ENCODE data around the gene TIAL1.

DNA sequence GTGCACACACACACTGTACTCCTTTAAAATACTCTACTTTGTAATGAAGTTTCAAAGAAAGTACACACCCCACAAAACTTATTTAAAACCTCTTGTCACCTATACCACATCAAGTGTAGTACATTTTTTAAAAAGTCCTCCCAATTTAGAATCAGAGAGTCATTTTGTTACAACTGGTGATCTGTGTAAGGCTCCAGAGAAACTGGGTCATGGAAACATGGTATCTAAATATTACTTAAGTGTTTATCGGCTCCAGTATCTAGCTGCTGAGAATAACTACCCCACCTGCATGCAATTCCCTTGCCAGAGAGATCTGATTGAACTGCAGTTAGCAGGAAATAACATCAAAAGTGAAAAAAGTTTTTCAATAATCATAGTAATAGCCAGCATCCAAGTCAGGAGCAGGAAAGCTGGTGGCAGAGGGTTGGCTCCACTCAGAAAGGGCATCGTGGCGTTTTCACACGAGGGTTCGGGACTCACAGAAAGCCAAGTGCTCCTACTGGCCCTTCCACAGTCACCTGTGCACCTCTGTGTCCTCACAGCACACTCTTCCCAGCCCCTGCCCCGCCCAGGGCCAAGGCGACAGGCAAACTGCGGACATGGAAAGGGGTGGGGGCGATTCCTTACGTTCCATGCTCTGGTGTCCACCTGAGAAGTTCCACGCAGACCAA, 60.8 kb downstream of the TIAL1 start:
- TF ChIP-seq YY1 (IDR thresholded peaks at IDR 0.05) (no peak), SP1 (IDR thresholded peaks at IDR 0.05) (no peak), JUND (IDR thresholded peaks at IDR 0.05) (no peak), FOXA1 (IDR thresholded peaks at IDR 0.05) (no peak), GABPA (IDR thresholded peaks at IDR 0.05 in 1 of 2, conservative IDR thresholded peaks at IDR 0.05 in 1 of 2) (no peak), RAD21 (IDR thresholded peaks at IDR 0.05) (no peak), RXRA (IDR thresholded peaks at IDR 0.05) (no peak), HNF4A (conservative IDR thresholded peaks at IDR 0.05) (no peak), NR2F2 (IDR thresholded peaks at IDR 0.05) (no peak)
- TF ChIP-seq, protein P1, sequence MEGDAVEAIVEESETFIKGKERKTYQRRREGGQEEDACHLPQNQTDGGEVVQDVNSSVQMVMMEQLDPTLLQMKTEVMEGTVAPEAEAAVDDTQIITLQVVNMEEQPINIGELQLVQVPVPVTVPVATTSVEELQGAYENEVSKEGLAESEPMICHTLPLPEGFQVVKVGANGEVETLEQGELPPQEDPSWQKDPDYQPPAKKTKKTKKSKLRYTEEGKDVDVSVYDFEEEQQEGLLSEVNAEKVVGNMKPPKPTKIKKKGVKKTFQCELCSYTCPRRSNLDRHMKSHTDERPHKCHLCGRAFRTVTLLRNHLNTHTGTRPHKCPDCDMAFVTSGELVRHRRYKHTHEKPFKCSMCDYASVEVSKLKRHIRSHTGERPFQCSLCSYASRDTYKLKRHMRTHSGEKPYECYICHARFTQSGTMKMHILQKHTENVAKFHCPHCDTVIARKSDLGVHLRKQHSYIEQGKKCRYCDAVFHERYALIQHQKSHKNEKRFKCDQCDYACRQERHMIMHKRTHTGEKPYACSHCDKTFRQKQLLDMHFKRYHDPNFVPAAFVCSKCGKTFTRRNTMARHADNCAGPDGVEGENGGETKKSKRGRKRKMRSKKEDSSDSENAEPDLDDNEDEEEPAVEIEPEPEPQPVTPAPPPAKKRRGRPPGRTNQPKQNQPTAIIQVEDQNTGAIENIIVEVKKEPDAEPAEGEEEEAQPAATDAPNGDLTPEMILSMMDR (IDR thresholded peaks at IDR 0.05; ENCODE audit: low read depth, low read length, missing input control), result no peak
- TF ChIP-seq, protein P2, sequence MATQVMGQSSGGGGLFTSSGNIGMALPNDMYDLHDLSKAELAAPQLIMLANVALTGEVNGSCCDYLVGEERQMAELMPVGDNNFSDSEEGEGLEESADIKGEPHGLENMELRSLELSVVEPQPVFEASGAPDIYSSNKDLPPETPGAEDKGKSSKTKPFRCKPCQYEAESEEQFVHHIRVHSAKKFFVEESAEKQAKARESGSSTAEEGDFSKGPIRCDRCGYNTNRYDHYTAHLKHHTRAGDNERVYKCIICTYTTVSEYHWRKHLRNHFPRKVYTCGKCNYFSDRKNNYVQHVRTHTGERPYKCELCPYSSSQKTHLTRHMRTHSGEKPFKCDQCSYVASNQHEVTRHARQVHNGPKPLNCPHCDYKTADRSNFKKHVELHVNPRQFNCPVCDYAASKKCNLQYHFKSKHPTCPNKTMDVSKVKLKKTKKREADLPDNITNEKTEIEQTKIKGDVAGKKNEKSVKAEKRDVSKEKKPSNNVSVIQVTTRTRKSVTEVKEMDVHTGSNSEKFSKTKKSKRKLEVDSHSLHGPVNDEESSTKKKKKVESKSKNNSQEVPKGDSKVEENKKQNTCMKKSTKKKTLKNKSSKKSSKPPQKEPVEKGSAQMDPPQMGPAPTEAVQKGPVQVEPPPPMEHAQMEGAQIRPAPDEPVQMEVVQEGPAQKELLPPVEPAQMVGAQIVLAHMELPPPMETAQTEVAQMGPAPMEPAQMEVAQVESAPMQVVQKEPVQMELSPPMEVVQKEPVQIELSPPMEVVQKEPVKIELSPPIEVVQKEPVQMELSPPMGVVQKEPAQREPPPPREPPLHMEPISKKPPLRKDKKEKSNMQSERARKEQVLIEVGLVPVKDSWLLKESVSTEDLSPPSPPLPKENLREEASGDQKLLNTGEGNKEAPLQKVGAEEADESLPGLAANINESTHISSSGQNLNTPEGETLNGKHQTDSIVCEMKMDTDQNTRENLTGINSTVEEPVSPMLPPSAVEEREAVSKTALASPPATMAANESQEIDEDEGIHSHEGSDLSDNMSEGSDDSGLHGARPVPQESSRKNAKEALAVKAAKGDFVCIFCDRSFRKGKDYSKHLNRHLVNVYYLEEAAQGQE (IDR thresholded peaks at IDR 0.05), result no peak
- TF ChIP-seq, protein P3, sequence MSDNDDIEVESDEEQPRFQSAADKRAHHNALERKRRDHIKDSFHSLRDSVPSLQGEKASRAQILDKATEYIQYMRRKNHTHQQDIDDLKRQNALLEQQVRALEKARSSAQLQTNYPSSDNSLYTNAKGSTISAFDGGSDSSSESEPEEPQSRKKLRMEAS (IDR thresholded peaks at IDR 0.05), result no peak
- TF ChIP-seq, protein P4, sequence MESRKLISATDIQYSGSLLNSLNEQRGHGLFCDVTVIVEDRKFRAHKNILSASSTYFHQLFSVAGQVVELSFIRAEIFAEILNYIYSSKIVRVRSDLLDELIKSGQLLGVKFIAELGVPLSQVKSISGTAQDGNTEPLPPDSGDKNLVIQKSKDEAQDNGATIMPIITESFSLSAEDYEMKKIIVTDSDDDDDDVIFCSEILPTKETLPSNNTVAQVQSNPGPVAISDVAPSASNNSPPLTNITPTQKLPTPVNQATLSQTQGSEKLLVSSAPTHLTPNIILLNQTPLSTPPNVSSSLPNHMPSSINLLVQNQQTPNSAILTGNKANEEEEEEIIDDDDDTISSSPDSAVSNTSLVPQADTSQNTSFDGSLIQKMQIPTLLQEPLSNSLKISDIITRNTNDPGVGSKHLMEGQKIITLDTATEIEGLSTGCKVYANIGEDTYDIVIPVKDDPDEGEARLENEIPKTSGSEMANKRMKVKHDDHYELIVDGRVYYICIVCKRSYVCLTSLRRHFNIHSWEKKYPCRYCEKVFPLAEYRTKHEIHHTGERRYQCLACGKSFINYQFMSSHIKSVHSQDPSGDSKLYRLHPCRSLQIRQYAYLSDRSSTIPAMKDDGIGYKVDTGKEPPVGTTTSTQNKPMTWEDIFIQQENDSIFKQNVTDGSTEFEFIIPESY (IDR thresholded peaks at IDR 0.05), result no peak
